ENCODE data around the gene CDC27.

DNA sequence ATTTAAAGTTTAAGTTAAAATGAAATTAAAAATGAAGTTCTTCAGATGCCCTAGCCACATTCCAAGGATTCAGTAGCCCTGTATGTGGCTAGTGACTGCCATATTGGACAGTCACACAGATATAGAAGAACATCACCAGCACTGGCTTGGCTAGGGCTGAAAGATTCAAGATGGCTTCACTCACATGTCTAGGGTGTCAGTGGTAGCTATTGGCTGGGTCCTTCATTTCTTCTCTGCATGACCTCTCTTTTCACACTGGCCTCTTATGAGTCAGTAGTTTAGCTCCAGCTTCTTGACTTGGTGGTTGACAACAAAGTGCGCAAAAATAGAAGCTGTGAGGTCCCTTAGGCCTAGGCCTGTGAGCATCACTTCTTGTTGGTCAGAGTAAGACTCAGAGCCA, 1.7 kb upstream of the CDC27 start:
- TF ChIP-seq POLR2A (IDR thresholded peaks at IDR 0.05; ENCODE audit: low read depth, low read length) (no peak), POLR2AphosphoS5 (IDR thresholded peaks at IDR 0.05; ENCODE audit: low read depth, low read length) (no peak), TAF1 (IDR thresholded peaks at IDR 0.05; ENCODE audit: borderline replicate concordance, low read depth, low read length) (no peak)

Data from GM12892 (cell line).